Caco-2 (cell line): ENCODE results near the gene IL26. TPM values are rescaled to one million over a fixed set of nuclear protein-coding genes. Genes with fewer than 3 reads are reported as not detected.

Experiments used
- BruUV-seq: library from RNA; stranded (reverse); fragments of 400-500 nt; replicated peaks from 2 replicates; lab custom pipeline; 2021; lab: Mats Ljungman, UMichigan
- CTCF ChIA-PET: fragments of 300-600 bp; sonication (Branson Sonifier 250); formaldehyde crosslinking; loops from one replicate; lab custom pipeline; 2022; ENCODE audit warnings: antibody characterized with exemption; lab: Charles Lee
- POLR2A ChIA-PET: fragments of 300-600 bp; sonication (Branson Sonifier 250); formaldehyde crosslinking; loops from one replicate; lab custom pipeline; 2022; ENCODE audit warnings: antibody characterized with exemption; lab: Charles Lee
- DNase-seq, 2 experiments: peaks; one replicate each; pipeline versions ENCODE4 v3.0.0 to v3.0.0-alpha.2; 2020 to 2022
- H3K27me3 ChIP-seq: replicated peaks from 2 replicates; pipeline ENCODE4 v1.6.0; 2011; ENCODE audit warnings: low read length; ENCODE audit not compliant: control insufficient read depth, insufficient read depth
- H3K36me3 ChIP-seq: 2 replicates; pipeline ENCODE4 v1.5.1; 2011; ENCODE audit warnings: low read length; ENCODE audit not compliant: control insufficient read depth, insufficient read depth
- H3K4me1 ChIP-seq: fragments of 250-450 bp; sonication (Bioruptor Pico); 2 replicates; pipeline ENCODE4 v1.5.1; 2020; ENCODE audit warnings: mild to moderate bottlenecking
- H3K4me3 ChIP-seq: 2 replicates; pipeline ENCODE4 v1.5.1; 2011; ENCODE audit warnings: low read depth, mild to moderate bottlenecking, control low read depth, low read length
- H3K9me3 ChIP-seq: fragments of 250-450 bp; sonication (Bioruptor Pico); 2 replicates; pipeline ENCODE4 v1.5.1; 2020; ENCODE audit warnings: mild to moderate bottlenecking, moderate library complexity
- H3K27ac Mint-ChIP-seq: one replicate; pipeline ENCODE4 v1.8.0; 2022; ENCODE audit warnings: mixed read lengths; ENCODE audit not compliant: unreplicated experiment
- H3K27me3 Mint-ChIP-seq: one replicate; pipeline ENCODE4 v1.8.0; 2022; ENCODE audit warnings: mixed read lengths; ENCODE audit not compliant: insufficient read depth, unreplicated experiment
- H3K36me3 Mint-ChIP-seq: one replicate; pipeline ENCODE4 v1.8.0; 2022; ENCODE audit warnings: mild to moderate bottlenecking, mixed read lengths; ENCODE audit not compliant: insufficient read depth, unreplicated experiment
- H3K4me1 Mint-ChIP-seq: one replicate; pipeline ENCODE4 v1.8.0; 2022; ENCODE audit warnings: low read depth, mixed read lengths; ENCODE audit not compliant: unreplicated experiment
- H3K4me3 Mint-ChIP-seq: one replicate; pipeline ENCODE4 v1.8.0; 2022; ENCODE audit warnings: mild to moderate bottlenecking, moderate library complexity, mixed read lengths; ENCODE audit not compliant: unreplicated experiment
- H3K9me3 Mint-ChIP-seq: one replicate; pipeline ENCODE4 v1.8.0; 2022; ENCODE audit warnings: mixed read lengths; ENCODE audit not compliant: unreplicated experiment
- intact Hi-C: fragments of 100-400 bp; cut with micrococcal nuclease; formaldehyde crosslinking; loops from one replicate; pipeline ENCODE4 v1.10.0; 2022; ENCODE audit not compliant: unreplicated experiment
- total RNA-seq: library from RNA; stranded (reverse); gene quantifications from 2 replicates; pipeline ENCODE4 v1.2.3, GENCODE V29; 2022
- TF ChIP-seq, protein P1 (sequence below), 2 experiments: fragments of 200-600 bp in 1 of 2; IDR thresholded peaks; 1 replicate in 1 of 2; 2 replicates in 1 of 2; pipeline versions ENCODE4 v1.5.1 to v1.8.0; 2011 to 2022; ENCODE audit warnings: antibody characterized with exemption in 1 of 2, control low read depth in 1 of 2, inconsistent platforms in 1 of 2, low read depth in 1 of 2, low read length in 1 of 2, mild to moderate bottlenecking in 1 of 2, moderate library complexity in 1 of 2; ENCODE audit not compliant: insufficient read depth in 1 of 2, severe bottlenecking in 1 of 2, unreplicated experiment in 1 of 2

Gene IL26
- total RNA-seq, 1 experiment from 2014 or later, result not detected

DNA sequence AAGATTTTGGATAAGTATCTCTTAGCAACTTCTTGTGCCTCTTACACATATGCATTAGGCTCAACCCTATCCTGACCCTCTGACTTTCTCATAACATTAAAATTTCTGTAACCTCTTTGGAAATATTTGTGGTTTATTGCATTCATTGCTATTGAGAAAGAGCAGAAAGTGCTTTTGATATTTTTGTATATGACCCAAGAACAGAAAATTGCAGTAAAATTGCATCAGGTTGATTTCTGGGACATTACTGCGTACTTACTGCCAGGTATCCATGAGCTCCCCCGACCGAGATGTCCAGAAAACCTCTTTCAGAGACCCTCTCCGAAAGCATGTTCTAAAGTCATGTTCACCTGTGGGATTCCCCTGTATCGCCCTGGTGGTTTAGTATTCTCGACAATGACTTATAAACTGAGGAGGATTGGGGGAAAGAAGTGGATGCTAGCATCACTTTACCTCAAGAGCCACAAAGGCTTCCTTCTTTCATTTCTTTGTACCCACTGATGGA lies 42.3 kb upstream of the IL26 start:
- no peak overlapping the region for H3K4me3 ChIP-seq
- intact Hi-C loops, result no loop called here
- no peak overlapping the region for H3K27ac Mint-ChIP-seq
- no peak for DNase-seq
- TF ChIP-seq, protein P1, sequence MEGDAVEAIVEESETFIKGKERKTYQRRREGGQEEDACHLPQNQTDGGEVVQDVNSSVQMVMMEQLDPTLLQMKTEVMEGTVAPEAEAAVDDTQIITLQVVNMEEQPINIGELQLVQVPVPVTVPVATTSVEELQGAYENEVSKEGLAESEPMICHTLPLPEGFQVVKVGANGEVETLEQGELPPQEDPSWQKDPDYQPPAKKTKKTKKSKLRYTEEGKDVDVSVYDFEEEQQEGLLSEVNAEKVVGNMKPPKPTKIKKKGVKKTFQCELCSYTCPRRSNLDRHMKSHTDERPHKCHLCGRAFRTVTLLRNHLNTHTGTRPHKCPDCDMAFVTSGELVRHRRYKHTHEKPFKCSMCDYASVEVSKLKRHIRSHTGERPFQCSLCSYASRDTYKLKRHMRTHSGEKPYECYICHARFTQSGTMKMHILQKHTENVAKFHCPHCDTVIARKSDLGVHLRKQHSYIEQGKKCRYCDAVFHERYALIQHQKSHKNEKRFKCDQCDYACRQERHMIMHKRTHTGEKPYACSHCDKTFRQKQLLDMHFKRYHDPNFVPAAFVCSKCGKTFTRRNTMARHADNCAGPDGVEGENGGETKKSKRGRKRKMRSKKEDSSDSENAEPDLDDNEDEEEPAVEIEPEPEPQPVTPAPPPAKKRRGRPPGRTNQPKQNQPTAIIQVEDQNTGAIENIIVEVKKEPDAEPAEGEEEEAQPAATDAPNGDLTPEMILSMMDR (IDR thresholded peaks at IDR 0.05; ENCODE audit: insufficient read depth in 1 of 2, low read depth in 1 of 2, low read length in 1 of 2, severe bottlenecking in 1 of 2, unreplicated experiment in 1 of 2), result no peak
- no peaks in the 10 kb centered on the region for H3K4me1 ChIP-seq
- BruUV-seq, result no TSS peak
- peaks cover 17% of the 10 kb centered on the region for H3K27me3 Mint-ChIP-seq
- no peaks in the 10 kb centered on the region for H3K36me3 ChIP-seq
- CTCF ChIA-PET, result interaction anchor here (0.7 kb wide), 1 partner anchor 1980 kb away, joined by 4 read pairs; no protein-coding TSS in a partner anchor
- no peaks in the 10 kb centered on the region for H3K9me3 ChIP-seq
- H3K9me3 Mint-ChIP-seq, result no peaks in the 10 kb centered on the region
- no peaks in the 10 kb centered on the region; the same call in 1 of the 2 replicates for H3K27me3 ChIP-seq
- no peak overlapping the region for H3K4me3 Mint-ChIP-seq
- POLR2A ChIA-PET, result no interaction called here
- no peaks in the 10 kb centered on the region for H3K36me3 Mint-ChIP-seq
- no peaks in the 10 kb centered on the region for H3K4me1 Mint-ChIP-seq

DNA sequence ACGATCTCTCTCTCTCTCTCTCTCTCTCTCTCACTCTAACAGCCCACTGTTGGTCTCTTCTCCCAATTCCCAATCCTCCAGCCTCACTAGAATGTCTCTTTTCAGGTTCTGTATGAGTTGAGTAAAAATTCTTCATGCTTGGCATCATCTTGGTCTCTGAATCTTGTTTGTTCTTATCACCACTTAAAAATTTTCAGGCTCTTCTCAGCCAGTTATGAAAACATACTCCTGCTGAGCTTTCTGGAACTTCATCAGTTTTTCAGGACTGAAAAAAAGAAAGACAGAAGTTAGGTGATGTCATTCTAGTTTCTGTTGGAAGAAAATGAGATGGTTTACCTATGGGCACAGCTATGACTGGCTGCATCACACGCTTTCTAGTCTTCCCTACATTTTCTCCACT lies 39.2 kb upstream of the IL26 start:
- Mint-ChIP-seq H3K36me3 (no peaks in the 10 kb centered on the region), H3K4me1 (no peaks in the 10 kb centered on the region), H3K4me3 (no peak overlapping the region), H3K27me3 (peaks cover 20% of the 10 kb centered on the region), H3K27ac (no peak overlapping the region), H3K9me3 (no peaks in the 10 kb centered on the region)
- Histone ChIP-seq H3K4me1 (no peaks in the 10 kb centered on the region), H3K27me3 (peaks cover 2% of the 10 kb centered on the region), H3K9me3 (no peaks in the 10 kb centered on the region), H3K36me3 (no peaks in the 10 kb centered on the region), H3K4me3 (no peak overlapping the region)
- ChIA-PET POLR2A (no interaction called here), CTCF (interaction anchor here (0.6 kb wide), 1 partner anchor 1962 kb away, joined by 3 read pairs; the partner anchor contains the start of gene HELB)
- intact Hi-C loops, result no loop called here
- DNase-seq, result no peak
- TF ChIP-seq, protein P1 (IDR thresholded peaks at IDR 0.05; ENCODE audit: insufficient read depth in 1 of 2, low read depth in 1 of 2, low read length in 1 of 2, severe bottlenecking in 1 of 2, unreplicated experiment in 1 of 2), result no peak
- BruUV-seq, result no TSS peak

DNA sequence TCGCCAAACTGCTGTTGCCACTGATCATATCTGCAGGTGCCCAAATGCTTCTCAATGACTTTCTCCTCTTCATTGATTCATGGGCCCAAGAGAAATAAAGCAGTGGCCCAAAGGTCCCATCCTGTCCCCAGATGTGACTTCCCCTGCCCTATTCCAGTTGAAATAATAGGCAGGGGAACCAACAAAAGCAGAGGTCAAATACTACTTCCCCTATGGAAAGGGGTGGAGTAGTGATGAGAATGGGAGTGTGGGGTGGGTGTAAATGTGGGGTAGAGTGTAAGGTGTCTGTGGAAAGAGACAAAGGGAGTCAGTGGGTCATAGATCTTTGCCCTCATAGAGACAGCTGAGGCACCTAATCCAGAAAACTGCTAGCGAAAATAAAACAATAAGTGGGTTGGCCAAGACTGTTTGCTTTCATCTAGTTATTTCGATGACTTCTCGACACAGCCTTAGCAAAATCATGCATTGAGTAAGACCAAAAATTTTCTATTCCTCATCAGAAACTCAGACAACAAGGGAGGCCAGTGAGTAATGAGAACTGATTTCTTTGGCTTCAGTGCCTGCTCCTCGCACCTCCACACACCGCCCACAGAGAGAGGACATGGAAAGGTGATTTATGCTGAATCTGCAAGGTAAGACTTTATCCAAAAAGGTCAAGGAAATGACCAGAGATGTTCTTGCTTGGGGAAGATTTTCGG lies 38.7 kb upstream of the IL26 start:
- Histone ChIP-seq H3K4me1 (no peaks in the 10 kb centered on the region), H3K9me3 (no peaks in the 10 kb centered on the region), H3K27me3 (peaks cover 2% of the 10 kb centered on the region), H3K4me3 (no peak overlapping the region), H3K36me3 (no peaks in the 10 kb centered on the region)
- DNase-seq, result no peak
- TF ChIP-seq, protein P1 (IDR thresholded peaks at IDR 0.05; ENCODE audit: insufficient read depth in 1 of 2, low read depth in 1 of 2, low read length in 1 of 2, severe bottlenecking in 1 of 2, unreplicated experiment in 1 of 2), result no peak
- H3K4me3 Mint-ChIP-seq, result no peak overlapping the region
- peaks cover 23% of the 10 kb centered on the region for H3K27me3 Mint-ChIP-seq
- no peaks in the 10 kb centered on the region for H3K9me3 Mint-ChIP-seq
- no TSS peak for BruUV-seq
- intact Hi-C loops, result no loop called here
- H3K4me1 Mint-ChIP-seq, result no peaks in the 10 kb centered on the region
- no peak overlapping the region for H3K27ac Mint-ChIP-seq
- POLR2A ChIA-PET, result no interaction called here
- no peaks in the 10 kb centered on the region for H3K36me3 Mint-ChIP-seq
- CTCF ChIA-PET, result interaction anchor here (0.6 kb wide), 1 partner anchor 1962 kb away, joined by 3 read pairs; the partner anchor contains the start of gene HELB
